ENCODE data around the gene PRAMEF2.
"Not testable (repeated sequence)": the region's sequence is repeated elsewhere in the genome, so short reads cannot be mapped to it uniquely, and the experiment has no call there.

Gene PRAMEF2, protein sequence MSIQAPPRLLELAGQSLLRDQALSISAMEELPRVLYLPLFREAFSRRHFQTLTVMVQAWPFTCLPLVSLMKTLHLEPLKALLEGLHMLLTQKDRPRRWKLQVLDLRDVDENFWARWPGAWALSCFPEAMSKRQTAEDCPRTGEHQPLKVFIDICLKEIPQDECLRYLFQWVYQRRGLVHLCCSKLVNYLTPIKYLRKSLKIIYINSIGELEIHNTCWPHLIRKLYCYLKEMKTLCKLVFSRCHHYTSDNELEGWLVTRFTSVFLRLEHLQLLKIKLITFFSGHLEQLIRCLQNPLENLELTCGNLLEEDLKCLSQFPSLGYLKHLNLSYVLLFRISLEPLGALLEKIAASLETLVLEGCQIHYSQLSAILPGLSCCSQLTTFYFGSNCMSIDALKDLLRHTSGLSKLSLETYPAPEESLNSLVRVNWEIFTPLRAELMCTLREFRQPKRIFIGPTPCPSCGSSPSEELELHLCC

DNA sequence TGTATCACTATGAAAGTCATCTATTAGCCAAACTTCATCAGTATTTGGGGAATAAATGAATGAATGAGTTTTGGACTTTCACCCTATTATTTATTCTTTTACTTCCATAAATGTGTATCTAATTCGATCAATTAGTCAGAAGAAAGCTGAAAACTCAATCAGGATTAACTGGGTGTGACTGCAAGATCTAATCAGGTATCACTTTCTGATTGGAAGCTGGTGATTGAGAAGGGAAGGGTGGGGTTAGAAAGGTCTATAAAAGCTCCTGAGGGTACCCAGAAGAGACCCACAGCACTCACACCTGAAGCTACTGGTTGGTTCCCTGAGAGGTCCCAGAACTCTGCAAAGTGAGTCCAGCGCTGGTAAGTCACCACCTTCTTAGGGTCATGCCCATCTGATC lies at the start of gene PRAMEF2:
Gene PRAMEF2 (plus strand): TSS at position 301 of the 400 bp plus-strand sequence. CDS start 1,924 bp downstream, outside the sequence.
- DNase-seq: not testable (repeated sequence)

DNA sequence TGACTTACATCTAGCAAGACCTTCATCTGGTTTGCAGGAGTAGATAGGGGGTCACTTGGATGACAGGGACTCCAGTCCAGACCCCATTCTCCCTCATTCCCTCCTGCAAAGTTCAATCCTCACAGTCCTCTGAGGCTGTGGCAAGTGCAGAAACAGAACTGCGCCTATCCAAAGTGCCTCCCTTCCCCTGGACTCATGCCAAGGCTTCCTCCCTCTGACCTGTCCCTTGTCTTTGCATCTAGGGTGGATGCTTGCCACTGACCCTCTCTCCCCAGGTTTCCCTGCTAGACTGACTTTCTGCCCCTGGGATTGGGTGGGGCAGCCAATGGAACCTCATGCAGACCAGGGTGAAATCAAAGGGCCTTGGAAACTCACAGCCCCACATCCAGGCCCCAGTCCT lies 47.0 kb upstream of the PRAMEF2 start:
- no peak for DNase-seq

DNA sequence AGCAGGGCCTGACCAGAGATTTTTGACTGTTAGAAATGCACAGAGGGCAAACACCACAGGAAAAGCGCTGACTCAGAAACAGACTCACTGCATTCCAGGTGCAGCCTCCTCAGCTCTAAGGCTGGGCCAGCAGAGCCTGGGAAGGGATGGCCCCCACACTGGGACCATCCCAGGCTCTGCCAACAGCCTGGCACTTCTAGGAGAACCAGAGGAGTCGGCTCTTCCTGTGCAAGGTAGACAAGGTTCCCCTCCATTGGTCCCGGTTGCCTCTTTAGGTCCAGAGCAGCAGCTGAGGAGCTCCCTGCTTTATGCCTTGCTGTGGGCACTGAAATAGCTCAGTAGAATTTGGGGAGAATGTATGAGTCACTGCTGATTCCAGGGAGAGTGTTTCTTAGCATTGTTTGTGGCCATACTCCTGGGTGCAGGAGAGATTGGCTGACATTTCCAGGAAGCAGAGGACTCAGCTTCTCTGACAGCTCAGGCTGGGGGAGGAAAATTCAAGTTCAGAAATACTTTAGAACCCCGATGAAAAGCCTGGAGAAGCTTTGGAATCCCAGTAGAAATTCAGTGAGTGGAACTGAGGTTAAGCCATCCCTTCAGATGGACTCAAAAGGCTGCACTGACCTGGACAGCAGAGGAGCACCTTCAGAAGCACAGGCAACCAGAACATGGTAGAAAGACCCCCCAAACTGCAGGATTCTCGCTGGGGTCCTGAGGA lies 46.0 kb upstream of the PRAMEF2 start:
- no peak for DNase-seq

DNA sequence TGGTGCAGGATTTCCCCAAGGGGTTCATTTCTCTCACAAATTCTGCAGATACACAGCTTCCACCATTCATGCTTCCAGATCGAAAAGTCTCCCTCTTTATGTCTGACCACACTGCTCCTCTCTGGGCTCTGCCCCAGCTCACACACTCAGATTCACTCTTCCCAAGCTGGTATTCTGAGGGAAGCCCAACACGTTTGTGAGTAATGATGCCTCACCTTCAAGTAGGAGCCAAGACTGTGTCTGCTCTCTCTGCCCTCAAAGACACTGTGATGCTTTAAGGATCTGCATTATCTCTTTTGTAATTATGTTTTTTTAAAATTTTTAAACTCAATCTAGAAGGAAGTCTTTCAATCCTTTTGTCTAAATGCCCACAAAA lies 45.5 kb upstream of the PRAMEF2 start:
- DNase-seq: no peak

DNA sequence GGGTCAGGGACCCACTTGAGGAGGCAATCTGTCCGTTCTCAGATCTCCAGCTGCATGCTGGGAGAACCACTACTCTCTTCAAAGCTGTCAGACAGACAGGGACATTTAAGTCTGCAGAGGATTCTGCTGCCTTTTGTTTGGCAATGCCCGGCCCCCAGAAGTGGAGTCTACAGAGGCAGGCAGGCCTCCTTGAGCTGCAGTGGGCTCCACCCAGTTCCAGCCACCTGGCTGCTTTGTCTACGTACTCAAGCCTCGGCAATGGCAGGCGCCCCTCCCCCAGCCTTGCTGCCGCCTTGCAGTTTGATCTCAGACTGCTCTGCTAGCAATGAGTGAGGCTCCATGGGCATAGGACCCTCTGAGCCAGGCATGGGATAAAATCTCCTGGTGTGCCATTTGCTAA lies 37.8 kb upstream of the PRAMEF2 start:
- DNase-seq: not testable (repeated sequence)

DNA sequence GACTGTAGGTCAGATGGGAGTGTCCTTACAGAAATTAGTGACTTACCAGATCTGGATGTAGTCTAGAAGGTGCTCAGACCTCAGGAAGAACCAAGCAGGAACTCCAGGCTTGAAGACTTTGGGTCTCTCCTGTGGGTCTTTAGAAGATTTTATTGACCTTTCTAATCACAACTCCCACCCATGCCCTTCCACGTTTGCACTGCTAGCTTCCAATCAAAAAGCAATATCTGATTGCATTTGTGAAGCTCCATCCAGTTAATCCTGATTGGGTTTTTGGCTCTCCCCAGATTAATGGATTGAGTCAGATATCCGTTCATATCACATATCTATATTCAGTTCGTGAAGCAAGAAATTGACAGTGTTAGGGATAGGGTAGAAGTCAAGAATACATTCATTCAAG lies 25.6 kb upstream of the PRAMEF2 start, which contains the start of gene PRAMEF11:
Gene PRAMEF11 (minus strand): TSS at position 101 of the 400 bp plus-strand sequence. CDS start 2,621 bp downstream, outside the sequence.
- not testable (repeated sequence) for DNase-seq

DNA sequence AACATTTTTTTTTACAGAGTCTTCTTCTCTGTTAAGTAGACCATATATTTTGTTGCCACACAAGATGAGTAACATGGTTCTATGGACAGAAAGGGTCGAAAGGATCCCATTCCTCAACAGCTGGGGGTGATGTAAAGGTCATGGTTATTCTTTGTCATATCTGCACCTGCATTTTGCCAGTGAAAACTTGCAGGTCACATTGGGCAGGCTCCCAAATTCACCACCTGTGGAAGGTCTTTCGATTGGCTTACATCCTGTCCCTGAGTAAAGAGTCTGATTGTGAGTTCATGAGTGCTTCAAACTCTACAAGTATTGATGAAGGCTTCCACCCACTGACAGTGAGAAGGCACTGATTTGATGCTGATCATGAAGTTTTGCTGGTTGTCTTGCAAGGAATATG lies 23.6 kb upstream of the PRAMEF2 start:
- DNase-seq: not testable (repeated sequence)

DNA sequence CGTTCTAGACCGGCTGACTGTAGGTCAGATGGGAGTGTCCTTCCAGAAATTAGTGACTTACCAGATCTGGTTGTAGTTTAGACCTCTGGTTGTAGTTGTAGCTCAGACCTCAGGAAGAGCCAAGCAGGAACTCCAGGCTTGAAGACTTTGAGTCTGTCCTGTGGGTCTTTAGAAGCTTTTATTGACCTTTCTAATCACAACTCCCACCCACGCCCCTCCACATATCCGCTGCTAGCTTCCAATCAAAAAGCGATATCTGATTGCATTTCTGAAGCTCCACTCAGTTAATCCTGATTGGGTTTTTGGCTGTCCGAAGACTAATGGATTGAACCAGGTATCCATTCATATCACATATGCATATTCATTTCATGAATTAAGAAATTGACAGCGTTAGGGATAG lies 8.3 kb upstream of the PRAMEF2 start, which contains the start of gene HNRNPCL1:
Gene HNRNPCL1 (minus strand): TSS at position 101 of the 400 bp plus-strand sequence. CDS start 431 bp downstream, outside the sequence.
- DNase-seq: not testable (repeated sequence)

DNA sequence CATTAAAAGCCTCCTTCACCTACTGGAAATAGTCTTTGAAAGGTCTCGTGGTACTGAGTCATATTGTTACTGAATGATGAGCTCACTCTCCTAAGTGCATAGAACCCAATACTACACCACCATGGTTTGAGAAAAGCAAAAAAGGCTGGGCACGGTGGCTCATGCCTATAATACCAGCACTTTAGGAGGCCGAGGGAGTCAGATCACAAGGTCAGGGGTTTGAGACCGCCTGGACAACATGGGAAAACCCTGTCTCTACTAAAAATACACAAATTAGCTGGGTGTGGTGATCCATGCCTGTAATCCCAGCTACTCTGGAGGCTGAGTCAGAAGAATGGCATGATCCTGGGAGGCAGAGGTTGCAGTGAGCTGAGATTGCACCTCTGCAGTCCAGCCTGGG lies 5.1 kb upstream of the PRAMEF2 start:
- no peak for DNase-seq

DNA sequence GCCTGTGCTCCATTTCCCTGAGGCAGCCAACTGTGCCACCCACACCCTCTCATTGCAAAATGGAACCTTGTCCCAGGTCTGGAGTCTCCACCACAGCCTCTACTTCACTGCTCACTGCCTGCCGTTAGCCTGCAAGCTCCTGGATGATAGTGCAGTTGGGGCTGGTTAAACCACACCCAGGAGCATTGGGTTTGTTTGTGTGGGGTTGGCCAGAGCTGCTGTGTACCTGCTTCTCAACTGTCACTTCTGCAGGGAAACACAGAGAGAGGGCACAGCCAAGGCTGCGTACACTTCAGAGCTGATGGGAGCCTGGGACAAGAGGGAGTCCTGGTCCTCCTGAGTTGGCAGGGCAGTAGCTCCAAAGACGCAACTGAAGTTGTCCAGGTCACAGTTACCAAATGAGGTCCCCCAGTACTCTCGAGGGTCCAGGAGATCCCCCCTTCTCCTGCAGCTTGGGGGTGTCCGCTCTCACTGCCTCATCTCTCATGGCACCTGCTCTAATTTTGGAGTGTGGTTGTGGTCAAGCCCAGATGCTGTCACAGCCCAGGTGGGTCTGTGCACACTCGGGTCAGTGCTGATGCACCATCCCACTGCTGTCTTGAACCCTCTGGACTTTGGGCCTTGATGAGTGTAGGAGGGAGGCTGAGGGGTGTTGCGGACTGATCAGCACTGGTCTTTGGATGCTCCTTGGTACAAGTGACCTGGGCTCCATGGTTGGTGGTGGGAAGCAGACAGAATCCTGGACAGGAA lies 6.4 kb downstream of the PRAMEF2 start:
- not testable (repeated sequence) for DNase-seq

DNA sequence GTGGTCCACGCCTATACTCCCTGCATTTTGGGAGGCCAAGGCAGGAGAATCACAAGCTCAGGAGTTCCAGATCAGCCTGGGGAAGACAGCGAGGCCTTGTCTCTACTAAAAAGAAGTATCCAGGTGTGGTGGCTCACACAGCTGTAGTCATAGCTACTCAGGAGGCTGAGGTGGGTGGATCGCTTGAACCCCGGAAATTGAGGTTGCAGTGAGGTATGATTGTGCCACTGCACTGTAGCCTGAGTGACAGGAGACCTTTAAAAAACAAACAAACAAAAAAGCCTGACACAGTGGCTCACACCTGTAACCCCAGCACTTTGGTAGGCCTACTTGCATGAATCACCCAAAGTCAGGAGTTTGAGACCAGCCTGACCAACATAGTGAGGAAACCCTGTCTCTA lies 21.6 kb downstream of the PRAMEF2 start:
- DNase-seq: not testable (repeated sequence)

DNA sequence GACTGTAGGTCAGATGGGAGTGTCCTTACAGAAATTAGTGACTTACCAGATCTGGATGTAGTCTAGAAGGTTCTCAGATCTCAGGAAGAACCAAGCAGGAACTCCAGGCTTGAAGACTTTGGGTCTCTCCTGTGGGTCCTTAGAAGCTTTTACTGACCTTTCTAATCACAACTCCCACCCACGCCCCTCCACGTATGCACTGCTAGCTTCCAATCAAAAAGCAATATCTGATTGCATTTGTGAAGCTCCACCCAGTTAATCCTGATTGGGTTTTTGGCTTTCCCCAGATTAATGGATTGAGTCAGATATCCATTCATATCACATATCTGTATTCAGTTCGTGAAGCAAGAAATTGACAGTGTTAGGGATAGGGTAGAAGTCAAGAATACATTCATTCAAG lies 29.2 kb downstream of the PRAMEF2 start, which contains the start of gene PRAMEF4:
Gene PRAMEF4 (minus strand): TSS at position 101 of the 400 bp plus-strand sequence. CDS start 2,807 bp downstream, outside the sequence.
- DNase-seq: not testable (repeated sequence)

DNA sequence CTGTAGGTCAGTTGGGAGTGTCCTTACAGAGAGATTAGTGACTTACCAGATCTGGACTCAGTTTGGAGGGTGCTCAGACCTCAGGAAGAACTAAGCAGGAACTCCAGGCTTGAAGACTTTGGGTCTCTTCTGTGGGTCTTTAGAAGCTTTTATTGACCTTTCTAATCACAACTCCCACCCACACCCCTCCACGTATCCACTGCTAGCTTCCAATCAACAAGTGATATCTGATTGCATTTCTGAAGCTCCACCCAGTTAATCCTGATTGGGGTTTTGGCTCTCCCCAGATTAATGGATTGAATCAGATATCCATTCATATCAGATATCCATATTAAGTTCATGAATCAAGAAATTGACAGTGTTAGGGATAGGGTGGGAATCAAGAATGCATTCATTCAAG lies 41.3 kb downstream of the PRAMEF2 start, which contains the start of gene PRAMEF10:
Gene PRAMEF10 (minus strand): TSS at position 101 of the 400 bp plus-strand sequence. CDS start 2,423 bp downstream, outside the sequence.
- not testable (repeated sequence) for DNase-seq

DNA sequence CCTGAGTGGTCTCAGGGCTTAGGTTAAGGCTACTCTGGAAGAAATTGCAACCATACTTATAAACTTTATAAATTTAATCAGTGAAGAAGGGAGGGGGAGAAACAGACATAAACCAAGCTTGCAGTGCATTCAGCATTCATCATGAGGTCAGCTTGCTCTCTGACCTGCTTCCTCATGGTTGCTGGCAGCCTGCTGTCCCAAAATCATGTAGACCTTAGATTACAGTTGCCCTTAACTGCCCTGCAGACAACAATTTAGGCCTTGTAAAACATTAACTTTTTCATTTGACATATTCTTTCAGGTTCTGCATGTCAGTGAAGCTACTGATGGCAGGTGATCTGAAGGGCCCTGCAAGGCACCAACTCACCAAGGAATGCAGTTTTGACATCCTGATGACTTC lies 42.3 kb downstream of the PRAMEF2 start:
- DNase-seq: not testable (repeated sequence)

DNA sequence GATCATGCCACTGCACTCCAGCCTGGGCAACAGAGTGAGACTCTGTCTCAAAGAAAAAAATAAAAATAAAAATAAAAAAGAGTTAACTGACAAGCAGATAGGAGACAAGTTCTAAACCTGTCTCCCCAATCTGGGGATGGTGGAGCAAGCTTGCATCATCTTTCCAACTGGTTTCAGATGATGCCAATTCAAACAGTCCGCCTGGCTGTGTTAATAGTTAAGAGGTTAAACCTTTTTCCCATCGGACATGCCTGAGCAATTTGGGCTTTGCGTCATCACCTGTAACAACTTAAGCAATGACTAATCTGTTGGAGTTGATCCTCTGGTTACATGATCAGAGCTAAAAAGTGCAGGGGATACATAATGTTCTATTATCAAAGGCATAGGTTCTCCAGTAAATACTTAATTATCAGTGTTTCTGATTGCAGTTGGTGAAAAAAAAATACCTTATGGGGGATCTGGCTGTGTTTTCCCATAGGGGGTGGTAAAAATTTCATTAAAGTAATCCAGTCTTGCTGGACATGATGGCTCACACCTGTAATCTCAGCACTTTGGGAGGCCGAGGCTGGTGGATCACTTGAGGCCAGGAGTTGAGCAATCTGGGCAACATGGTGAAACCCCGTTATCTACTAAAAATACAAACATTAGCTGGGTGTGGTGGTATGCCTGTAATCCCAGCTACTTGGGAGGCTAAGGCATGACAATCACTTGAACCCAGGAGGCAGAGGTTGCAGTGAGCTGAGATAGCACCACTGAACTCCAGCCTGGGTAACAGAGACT lies 47.1 kb downstream of the PRAMEF2 start:
- not testable (repeated sequence) for DNase-seq

Measured in CD4-positive, alpha-beta T cell treated with Interleukin-4 for 4 hours (primary cell).